ENCODE results near the gene KRT76.

The KRT76 gene

DNA sequence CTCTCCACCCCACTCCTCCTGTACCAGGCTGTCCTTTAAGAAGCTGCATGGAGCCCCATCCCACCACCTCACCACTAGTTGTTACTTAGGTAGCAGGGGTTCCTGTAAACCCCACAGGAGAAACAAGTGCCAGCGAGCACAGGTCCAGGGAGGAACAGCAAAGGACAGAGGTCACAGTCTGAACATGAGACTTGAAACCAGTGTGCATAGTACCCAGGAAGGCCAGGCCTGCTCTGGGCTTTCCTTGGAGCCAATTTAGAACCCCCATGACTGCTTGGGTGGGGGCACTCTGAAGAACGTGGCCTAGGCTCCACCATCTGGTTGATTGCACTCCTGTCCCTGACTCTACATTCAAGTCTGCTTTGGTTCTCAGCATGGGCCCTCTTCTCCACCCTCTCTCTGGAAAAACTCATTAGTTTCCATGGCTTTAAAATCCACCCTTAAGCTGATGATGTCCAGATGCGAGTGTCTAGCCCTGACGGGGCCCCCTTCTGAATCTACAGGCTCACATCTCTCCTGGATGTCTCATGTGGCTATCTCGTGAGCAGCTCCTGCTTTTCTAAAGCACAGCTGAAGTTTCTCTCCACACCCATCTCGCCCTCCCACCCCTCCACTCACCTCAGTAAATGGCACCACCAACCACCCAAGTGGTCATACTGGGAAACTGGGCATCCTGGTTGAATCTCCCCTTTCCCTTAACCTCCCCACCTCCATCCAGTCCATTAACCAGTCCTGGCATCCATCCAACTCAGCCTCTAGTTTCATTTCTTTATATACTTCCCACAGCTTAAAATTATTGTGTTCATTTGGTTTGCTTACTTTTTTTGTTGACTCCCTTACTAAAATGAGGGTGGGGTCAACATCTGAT is 10.4 kb upstream of the KRT76 start:
- H3K27ac ChIP-seq (ENCODE audit: low read depth, low read length): no peak overlapping the region
- H3K9me3 ChIP-seq (ENCODE audit: insufficient read depth, low read depth, low read length): no peaks in the 10 kb centered on the region
- WGBS: 85% methylated on average over 6 of the region's 6 CpGs
- no peaks in the 10 kb centered on the region for H3K4me1 ChIP-seq (ENCODE audit: insufficient read depth, low read length)
- H3K36me3 ChIP-seq (ENCODE audit: insufficient read depth, low read length): no peaks in the 10 kb centered on the region
- H3K27me3 ChIP-seq (ENCODE audit: insufficient read depth, low read length): no peaks in the 10 kb centered on the region
- H3K4me3 ChIP-seq (ENCODE audit: low read length): no peak overlapping the region
- no peak overlapping the region for H3K9ac ChIP-seq (ENCODE audit: low read depth, low read length)

GRCh38 chr12:52784909-52785308 is 7.8 kb upstream of the KRT76 start:
- 91% methylated on average over 3 of the region's 3 CpGs for WGBS
- Histone ChIP-seq H3K27ac (ENCODE audit: low read depth, low read length) (no peak overlapping the region), H3K27me3 (ENCODE audit: insufficient read depth, low read length) (no peaks in the 10 kb centered on the region), H3K9ac (ENCODE audit: low read depth, low read length) (no peak overlapping the region), H3K36me3 (ENCODE audit: insufficient read depth, low read length) (no peaks in the 10 kb centered on the region), H3K9me3 (ENCODE audit: insufficient read depth, low read depth, low read length) (no peaks in the 10 kb centered on the region), H3K4me1 (ENCODE audit: insufficient read depth, low read length) (no peaks in the 10 kb centered on the region), H3K4me3 (ENCODE audit: low read length) (no peak overlapping the region)

DNA sequence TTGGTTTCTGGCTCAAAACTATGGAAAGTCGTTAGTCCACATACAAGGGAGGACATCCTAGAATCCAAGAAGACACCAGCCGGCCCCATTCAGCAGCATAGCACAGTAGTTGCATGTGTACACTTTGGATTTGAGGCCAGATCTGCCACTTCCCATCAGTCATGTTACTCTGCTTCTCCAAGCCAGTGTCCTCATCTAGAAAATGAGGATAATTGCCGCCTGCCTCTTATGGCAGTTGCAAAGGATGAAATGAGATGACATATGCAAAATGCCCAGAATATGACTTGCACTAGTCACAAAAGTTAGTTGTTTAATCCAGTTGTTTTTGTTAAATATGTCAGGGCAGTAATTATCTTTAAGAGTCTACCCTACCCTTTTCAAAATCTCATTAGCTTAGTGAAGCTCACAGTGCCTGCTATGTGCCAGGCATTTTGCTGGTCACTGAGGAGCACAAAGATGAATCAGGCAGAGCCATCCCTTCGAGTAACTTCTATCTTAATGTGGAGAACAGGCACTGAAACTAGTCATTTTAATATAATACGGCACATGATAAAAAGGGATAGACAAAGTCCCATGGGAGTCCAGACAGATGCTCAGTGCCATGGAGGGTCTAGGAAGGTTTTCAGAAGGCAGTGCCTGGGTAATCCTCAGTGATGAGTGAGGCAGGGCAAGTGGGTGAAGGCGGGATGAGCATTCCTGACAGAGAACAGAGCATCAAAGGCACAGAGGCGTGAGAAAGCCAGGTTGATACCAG is 6.6 kb upstream of the KRT76 start:
- H3K9me3 ChIP-seq (ENCODE audit: insufficient read depth, low read depth, low read length): no peaks in the 10 kb centered on the region
- no peak overlapping the region for H3K9ac ChIP-seq (ENCODE audit: low read depth, low read length)
- no peaks in the 10 kb centered on the region; the same call in 1 of the 2 replicates for H3K27me3 ChIP-seq (ENCODE audit: insufficient read depth, low read length)
- no peaks in the 10 kb centered on the region for H3K36me3 ChIP-seq (ENCODE audit: insufficient read depth, low read length)
- H3K4me1 ChIP-seq (ENCODE audit: insufficient read depth, low read length): no peaks in the 10 kb centered on the region
- 89% methylated on average over 7 of the region's 7 CpGs for WGBS
- no peak overlapping the region for H3K4me3 ChIP-seq (ENCODE audit: low read length)
- no peak overlapping the region for H3K27ac ChIP-seq (ENCODE audit: low read depth, low read length)

- H3K9ac ChIP-seq (ENCODE audit: low read depth, low read length): no peak overlapping the region
- H3K4me3 ChIP-seq (ENCODE audit: low read length): no peak overlapping the region
- H3K27me3 ChIP-seq (ENCODE audit: insufficient read depth, low read length): no peaks in the 10 kb centered on the region; the same call in 1 of the 2 replicates
- no peaks in the 10 kb centered on the region for H3K9me3 ChIP-seq (ENCODE audit: insufficient read depth, low read depth, low read length)
- no peaks in the 10 kb centered on the region for H3K36me3 ChIP-seq (ENCODE audit: insufficient read depth, low read length)
- H3K27ac ChIP-seq (ENCODE audit: low read depth, low read length): no peak overlapping the region
- no peaks in the 10 kb centered on the region for H3K4me1 ChIP-seq (ENCODE audit: insufficient read depth, low read length)
- 93% methylated on average over 4 of the region's 4 CpGs for WGBS
Observed at GRCh38 chr12:52782502-52782901, 5.4 kb upstream of the KRT76 start.

GRCh38 chr12:52781399-52782082 is 4.4 kb upstream of the KRT76 start:
- Histone ChIP-seq H3K27me3 (ENCODE audit: insufficient read depth, low read length) (no peaks in the 10 kb centered on the region; the same call in 1 of the 2 replicates), H3K9me3 (ENCODE audit: insufficient read depth, low read depth, low read length) (no peaks in the 10 kb centered on the region), H3K4me3 (ENCODE audit: low read length) (no peak overlapping the region), H3K4me1 (ENCODE audit: insufficient read depth, low read length) (no peaks in the 10 kb centered on the region), H3K27ac (ENCODE audit: low read depth, low read length) (no peak overlapping the region), H3K9ac (ENCODE audit: low read depth, low read length) (no peak overlapping the region), H3K36me3 (ENCODE audit: insufficient read depth, low read length) (no peaks in the 10 kb centered on the region)
- 85% methylated on average over 4 of the region's 4 CpGs for WGBS

GRCh38 chr12:52779914-52780313 is 2.8 kb upstream of the KRT76 start:
- H3K27ac ChIP-seq (ENCODE audit: low read depth, low read length): no peak overlapping the region
- H3K36me3 ChIP-seq (ENCODE audit: insufficient read depth, low read length): no peaks in the 10 kb centered on the region
- 95% methylated on average over 6 of the region's 6 CpGs for WGBS
- no peaks in the 10 kb centered on the region for H3K4me1 ChIP-seq (ENCODE audit: insufficient read depth, low read length)
- no peak overlapping the region for H3K9ac ChIP-seq (ENCODE audit: low read depth, low read length)
- no peaks in the 10 kb centered on the region; the same call in none of the 2 replicates for H3K27me3 ChIP-seq (ENCODE audit: insufficient read depth, low read length)
- H3K9me3 ChIP-seq (ENCODE audit: insufficient read depth, low read depth, low read length): no peaks in the 10 kb centered on the region
- H3K4me3 ChIP-seq (ENCODE audit: low read length): no peak overlapping the region

DNA sequence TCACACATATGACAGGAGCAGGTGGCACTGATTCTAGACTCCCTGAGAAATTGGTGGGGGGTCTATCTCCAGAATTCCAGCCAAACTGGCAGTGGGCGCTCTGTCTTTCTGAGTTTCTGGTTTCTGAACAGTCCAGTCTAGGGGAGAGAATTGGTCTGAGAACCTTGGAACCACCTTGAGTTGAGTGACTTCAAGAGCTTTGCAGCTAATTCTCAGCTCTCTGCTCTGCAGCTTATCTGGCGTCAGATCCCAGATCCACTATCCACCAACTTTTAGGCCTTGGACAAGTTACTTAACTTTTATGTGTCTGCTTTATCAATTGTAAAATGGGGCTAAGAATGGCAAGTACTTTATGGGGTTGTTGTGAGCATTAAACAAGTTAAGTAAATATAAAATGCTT is 1.7 kb upstream of the KRT76 start:
- Histone ChIP-seq H3K36me3 (ENCODE audit: insufficient read depth, low read length) (no peaks in the 10 kb centered on the region), H3K27me3 (ENCODE audit: insufficient read depth, low read length) (no peaks in the 10 kb centered on the region; the same call in none of the 2 replicates), H3K27ac (ENCODE audit: low read depth, low read length) (no peak overlapping the region), H3K9ac (ENCODE audit: low read depth, low read length) (no peak overlapping the region), H3K4me3 (ENCODE audit: low read length) (no peak overlapping the region), H3K4me1 (ENCODE audit: insufficient read depth, low read length) (no peaks in the 10 kb centered on the region), H3K9me3 (ENCODE audit: insufficient read depth, low read depth, low read length) (no peaks in the 10 kb centered on the region)
- 98% methylated on average over 2 of the region's 2 CpGs for WGBS

DNA sequence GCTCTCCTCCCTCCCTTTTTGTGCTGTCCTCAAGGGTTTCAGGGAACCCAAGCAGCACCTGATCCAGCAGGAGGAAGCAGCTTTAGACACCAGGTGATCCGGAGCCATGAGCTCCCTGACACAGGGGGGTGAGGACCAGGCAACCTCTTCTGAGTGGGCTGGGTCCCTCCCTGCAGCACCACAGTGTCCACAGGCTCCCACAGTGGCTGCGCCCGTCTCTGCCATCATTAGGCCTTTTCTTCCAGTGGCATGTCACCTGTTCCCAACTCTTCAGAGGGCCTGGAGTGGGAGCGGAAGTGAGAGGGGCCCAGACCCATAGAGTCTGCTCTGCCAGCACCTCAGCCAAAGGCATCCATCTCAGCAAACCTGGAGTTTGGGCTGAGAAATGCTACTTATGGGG is 421 bp upstream of the KRT76 start:
- no peak overlapping the region for H3K4me3 ChIP-seq (ENCODE audit: low read length)
- H3K36me3 ChIP-seq (ENCODE audit: insufficient read depth, low read length): no peaks in the 10 kb centered on the region
- H3K27ac ChIP-seq (ENCODE audit: low read depth, low read length): no peak overlapping the region
- no peaks in the 10 kb centered on the region for H3K4me1 ChIP-seq (ENCODE audit: insufficient read depth, low read length)
- no peaks in the 10 kb centered on the region for H3K9me3 ChIP-seq (ENCODE audit: insufficient read depth, low read depth, low read length)
- 88% methylated on average over 4 of the region's 4 CpGs for WGBS
- H3K27me3 ChIP-seq (ENCODE audit: insufficient read depth, low read length): no peaks in the 10 kb centered on the region; the same call in none of the 2 replicates
- H3K9ac ChIP-seq (ENCODE audit: low read depth, low read length): no peak overlapping the region

DNA sequence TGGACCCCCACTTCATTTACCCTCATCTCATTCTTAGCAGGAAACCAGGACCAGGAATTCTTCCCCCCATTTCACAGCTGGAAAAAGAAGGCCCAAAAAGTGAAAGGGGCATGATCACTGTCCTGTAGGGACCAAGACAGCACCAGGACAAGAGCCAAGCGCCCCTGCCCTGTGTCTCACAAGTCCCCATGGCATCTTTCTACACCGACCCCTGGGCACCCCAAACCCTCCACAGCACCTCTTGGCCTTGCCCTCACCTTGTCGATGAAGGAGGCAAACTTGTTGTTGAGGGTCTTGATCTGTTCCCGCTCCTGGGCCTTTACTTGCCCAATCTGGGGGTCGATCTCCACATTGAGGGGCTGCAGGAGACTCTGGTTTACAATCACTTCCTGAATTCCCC is 710 bp downstream of the KRT76 start:
- Histone ChIP-seq H3K9me3 (ENCODE audit: insufficient read depth, low read depth, low read length) (no peaks in the 10 kb centered on the region), H3K36me3 (ENCODE audit: insufficient read depth, low read length) (no peaks in the 10 kb centered on the region), H3K9ac (ENCODE audit: low read depth, low read length) (no peak overlapping the region), H3K4me1 (ENCODE audit: insufficient read depth, low read length) (no peaks in the 10 kb centered on the region), H3K27ac (ENCODE audit: low read depth, low read length) (no peak overlapping the region), H3K27me3 (ENCODE audit: insufficient read depth, low read length) (no peaks in the 10 kb centered on the region; the same call in none of the 2 replicates), H3K4me3 (ENCODE audit: low read length) (no peak overlapping the region)
- WGBS: 91% methylated on average over 5 of the region's 5 CpGs

DNA sequence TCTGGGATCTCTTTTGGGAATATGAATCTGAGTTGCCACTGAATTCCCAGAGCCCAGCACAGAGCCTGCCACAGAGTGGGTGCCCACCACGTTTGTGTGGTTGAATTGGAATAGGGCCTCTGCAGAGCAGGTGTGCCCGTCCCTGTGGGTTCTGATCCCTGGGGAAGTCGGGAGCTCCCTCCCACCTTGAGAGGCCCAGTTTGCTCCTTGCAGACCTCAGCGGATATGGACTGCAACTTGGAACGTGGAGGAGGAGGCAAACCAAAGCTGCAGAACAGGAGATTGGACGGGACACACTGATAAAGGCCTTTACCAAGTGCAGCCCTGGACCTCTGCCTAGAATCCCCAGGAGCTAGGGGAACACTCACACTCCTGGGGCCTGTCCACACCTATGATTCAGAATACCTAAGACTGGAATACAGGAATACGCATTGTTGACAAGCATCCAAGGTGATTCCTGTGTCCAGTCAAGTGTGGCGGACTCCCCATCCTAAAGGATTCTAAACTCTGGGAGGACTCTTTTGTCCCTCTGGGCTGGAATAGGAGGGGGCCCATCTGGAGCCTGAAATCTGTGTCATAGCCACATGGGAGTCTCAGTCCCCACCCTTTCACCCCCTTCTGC is 2.4 kb downstream of the KRT76 start:
- no peaks in the 10 kb centered on the region; the same call in none of the 2 replicates for H3K27me3 ChIP-seq (ENCODE audit: insufficient read depth, low read length)
- H3K4me3 ChIP-seq (ENCODE audit: low read length): no peak overlapping the region
- no peaks in the 10 kb centered on the region for H3K9me3 ChIP-seq (ENCODE audit: insufficient read depth, low read depth, low read length)
- WGBS: 89% methylated on average over 8 of the region's 8 CpGs
- no peaks in the 10 kb centered on the region for H3K36me3 ChIP-seq (ENCODE audit: insufficient read depth, low read length)
- H3K9ac ChIP-seq (ENCODE audit: low read depth, low read length): no peak overlapping the region
- H3K27ac ChIP-seq (ENCODE audit: low read depth, low read length): no peak overlapping the region
- H3K4me1 ChIP-seq (ENCODE audit: insufficient read depth, low read length): no peaks in the 10 kb centered on the region
